HG03565 (cell line): ENCODE measurements around the gene RBM42.
"Not testable (repeated sequence)": the region's sequence is repeated elsewhere in the genome, so short reads cannot be mapped to it uniquely, and the experiment has no call there.

Source experiments
- ATAC-seq: cut with Tn5 transposase; IDR thresholded peaks from one replicate; pipeline ENCODE4 v1.9.1; 2021; ENCODE audit warnings: mild to moderate bottlenecking, moderate library complexity; ENCODE audit not compliant: unreplicated experiment

The RBM42 gene, protein sequence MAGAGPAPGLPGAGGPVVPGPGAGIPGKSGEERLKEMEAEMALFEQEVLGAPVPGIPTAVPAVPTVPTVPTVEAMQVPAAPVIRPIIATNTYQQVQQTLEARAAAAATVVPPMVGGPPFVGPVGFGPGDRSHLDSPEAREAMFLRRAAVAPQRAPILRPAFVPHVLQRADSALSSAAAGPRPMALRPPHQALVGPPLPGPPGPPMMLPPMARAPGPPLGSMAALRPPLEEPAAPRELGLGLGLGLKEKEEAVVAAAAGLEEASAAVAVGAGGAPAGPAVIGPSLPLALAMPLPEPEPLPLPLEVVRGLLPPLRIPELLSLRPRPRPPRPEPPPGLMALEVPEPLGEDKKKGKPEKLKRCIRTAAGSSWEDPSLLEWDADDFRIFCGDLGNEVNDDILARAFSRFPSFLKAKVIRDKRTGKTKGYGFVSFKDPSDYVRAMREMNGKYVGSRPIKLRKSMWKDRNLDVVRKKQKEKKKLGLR

DNA sequence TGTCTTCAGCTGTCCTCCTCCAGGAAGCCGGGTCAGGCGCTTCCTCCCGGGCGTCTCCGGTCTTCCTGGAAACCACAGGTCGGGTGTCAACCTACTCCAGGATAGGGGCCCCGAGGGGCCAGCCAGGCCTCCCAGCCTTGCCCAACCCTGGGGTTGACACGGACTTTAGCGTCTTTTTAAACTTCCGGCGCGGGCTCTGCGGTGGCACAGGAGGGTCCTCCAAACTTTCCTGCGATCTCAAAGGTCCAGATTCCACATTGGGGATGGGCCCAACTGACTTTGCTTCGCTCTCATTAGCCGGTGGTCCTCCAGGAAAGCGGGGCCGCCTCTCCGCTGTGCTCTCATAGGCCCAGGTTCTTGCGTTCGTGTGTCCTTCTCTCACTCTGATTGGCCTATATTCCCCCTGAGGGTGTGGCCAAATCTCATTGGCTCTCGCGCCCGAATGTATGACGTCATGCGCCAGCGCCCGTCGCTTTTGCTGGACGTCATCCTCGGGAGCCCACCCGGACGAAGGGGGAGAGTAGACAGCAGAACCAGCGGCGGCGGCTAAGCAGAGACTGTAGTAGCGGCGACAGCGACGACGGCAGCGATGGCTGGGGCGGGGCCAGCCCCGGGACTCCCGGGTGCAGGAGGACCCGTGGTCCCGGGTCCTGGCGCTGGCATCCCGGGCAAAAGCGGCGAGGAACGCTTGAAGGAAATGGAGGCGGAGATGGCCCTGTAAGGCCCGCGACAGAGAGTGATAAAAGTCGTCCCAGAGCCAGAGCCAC, at the start of gene RBM42:
Gene RBM42 (plus strand): TSS at position 472 of the 767 bp plus-strand sequence. CDS start 118 bp downstream, at position 590.
- ATAC-seq = peak; percentile 91

DNA sequence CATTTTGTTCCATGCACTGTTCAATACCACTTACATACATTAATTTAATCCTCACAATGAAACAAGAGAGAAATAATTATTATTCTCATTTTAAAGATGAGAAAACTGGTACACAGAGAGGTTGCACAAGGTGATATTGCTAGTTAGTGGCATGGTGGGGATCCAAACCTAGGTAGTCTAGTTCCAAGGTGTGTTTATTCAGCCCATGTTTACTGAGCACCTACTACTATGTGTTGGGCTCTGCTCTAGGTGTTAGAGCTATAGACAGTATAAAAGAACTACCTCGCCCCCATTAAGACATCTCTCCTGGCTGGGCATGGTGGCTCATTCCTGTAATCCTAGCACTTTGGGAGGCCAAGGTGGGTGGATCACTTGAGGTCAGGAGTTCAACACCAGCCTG, 46.1 kb upstream of the RBM42 start:
- no peak for ATAC-seq

DNA sequence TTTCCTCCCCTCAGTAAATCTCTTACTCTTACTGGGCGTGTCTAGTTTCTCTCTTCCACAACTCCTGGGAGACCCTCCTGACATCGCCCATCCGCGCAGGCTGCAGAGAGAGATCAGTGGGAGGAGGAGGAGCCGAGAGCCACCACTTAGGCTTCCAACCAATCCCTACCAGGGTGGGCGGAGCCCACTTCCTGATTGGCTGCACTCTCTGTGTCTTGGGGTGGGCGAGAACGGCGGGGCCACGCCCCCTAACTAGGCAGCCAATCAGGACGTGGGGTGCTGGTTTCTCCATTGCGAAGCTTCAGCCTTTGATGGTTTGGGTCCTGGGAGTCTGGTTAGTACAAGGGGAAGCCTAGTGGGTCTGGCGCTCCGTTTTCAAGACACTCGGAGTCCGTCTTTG, 43.0 kb upstream of the RBM42 start, which contains the start of gene PMIS2:
Gene PMIS2 (plus strand): TSS at position 326 of the 400 bp plus-strand sequence. CDS start 87 bp downstream, outside the sequence.
- ATAC-seq = no peak

DNA sequence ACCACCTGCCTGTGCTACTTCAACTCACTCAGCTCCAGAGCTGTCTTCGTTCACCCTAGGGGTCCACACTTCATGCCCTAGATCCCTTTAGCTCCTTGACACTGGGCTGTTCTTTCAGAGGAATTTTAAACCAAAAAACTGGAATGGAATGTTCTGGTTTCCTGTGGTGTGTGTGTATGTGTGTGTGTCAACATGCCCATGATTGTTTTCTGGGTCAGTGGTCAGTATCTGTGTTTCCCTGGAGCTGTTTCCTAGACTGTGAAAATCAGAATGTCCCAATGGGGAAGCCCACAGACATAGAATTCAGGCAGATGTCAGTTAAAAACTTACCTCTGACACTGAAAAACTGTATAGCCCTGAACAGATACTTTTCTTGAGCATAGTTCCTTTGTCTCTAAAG, 41.5 kb upstream of the RBM42 start:
- no peak for ATAC-seq

DNA sequence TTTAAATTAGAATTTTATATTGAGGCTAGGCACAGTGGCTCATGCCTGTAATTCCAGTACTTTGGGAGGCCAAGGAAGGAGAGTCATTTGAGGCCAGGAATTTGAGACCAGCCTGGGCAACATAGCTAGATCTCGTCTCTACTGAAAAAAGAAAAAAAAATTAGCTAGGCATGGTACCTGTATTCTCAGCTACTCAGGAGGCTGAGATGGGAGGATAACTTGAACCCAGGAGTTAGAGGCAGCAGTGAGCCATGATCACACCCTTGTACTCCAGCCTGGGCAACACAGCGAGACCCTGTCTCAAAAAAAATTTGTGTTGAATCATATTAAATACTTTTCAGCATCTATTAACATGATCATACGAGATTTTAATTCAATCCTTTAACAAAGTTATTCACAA, 38.0 kb upstream of the RBM42 start:
- no peak for ATAC-seq

DNA sequence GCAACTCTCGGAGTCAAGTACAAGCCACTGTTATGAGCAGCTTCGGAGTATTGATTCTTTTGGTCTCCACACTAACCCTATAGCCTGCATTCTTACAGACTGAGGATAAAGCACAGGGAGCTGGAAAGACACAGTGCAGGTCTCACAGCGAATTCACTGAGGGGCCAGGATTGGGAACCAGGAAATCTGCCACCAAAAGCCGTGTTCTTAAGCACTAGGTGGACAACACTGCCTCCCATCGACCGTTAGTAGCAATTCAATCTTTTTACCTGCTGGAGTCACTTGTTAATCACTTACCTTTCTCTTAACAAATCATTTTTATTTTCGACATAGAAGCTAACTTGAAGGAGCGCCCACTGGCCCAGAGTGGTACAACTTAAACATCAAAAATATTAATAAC, 36.6 kb upstream of the RBM42 start:
- no peak for ATAC-seq

DNA sequence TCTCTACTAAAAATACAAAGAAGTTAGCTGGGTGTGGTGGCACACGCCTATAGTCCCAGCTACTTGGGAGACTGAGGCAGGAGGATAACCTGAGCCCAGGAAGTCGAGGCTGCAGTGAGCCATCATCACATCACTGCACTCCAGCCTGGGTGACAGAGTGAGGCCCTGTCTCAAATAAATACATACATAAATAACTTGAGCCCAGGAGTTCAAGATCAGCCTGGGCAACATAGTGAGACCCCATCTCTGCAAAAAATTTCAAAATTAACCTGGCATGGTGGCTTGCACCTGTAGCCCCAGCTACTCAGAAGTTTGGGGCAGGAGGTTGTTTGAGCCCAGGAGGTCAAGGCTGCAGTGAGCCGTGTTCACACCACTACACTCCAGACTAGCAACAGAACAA, 33.8 kb upstream of the RBM42 start:
- ATAC-seq = not testable (repeated sequence)

DNA sequence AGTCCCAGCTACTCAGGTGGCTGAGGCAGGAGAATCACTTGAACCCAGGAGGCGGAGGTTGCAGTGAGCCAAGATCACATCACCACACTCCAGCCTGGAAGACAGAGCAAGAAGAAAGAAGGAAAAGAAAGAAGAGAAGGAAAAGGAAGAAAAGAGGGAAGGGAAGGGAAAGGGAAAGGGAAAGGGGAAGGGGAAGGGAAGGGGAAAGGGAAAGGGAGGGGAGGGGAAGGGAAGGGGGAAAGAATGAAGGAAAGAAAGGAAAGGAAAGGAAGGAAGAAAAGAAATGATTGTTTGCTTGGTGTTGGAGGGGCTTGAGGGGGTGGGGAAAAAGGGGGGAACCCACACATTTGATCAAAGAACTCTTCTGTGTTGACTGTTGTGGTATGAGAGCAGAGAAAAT, 32.9 kb upstream of the RBM42 start:
- ATAC-seq = no peak

DNA sequence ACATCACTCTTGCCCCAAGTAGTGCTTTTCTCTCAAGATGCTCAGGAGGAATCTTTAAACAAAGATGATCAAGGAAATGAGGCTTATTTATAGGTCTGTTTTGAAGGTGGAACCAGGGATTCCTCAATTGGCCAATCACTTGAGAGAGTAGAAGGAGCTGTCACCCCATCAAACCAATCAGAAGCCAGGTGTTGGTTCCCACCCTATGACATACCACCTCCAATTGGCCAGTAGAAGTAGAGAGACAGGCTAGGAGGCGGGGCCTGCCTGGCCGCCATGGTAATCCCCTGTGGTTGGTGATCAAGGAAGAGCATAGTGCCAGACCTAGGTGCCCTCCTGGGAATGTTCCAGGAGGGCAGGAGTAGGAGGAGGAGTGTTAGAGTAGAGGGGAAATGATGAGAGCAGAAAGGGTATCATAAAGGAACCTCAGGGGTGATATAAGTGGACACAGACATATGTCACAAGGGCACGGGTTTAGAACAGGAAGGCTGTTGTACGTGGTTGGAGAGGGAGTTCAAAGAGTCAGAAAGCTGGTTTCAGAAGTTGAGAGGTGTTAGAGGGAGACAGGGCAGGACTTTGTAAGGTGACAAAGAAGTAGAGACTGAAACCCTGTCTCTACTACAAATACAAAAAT, 32.4 kb upstream of the RBM42 start:
- ATAC-seq = no peak

DNA sequence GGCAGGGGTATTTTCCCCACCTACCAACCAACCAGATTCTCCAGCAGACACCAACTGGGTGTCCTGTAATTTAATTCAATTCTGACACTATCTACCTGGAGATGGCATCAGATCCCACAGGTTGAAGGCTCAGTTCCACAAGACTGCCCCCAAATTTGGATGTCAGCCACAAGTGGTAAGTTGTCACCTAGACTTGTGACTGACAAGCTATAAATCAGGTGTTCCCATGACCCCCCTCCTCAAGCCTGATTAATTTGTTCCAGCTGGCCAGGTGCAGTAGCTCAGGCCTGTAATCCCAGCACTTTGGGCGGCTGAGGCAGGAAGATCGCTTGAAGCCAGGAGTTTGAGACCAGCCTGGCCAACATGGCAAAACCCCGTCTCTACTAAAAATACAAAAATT, 26.9 kb upstream of the RBM42 start:
- ATAC-seq = no peak

DNA sequence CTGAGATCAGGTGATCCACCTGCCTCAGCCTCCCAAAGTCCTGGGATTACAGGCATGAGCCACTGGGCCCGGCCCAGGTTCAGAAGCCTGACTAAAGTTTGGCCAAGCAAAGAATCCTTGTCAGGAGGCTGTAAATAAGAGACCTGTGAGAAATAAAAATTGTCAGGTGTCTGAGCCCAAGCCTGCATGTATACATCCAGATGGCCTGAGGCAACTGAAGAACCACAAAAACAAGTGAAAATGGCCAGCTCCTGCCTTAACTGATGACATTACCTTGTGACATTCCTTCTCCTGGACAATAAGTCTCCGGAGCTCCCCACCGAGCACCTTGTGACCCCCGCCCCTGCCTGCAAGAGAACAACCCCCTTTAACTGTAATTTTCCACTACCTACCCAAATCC, 24.4 kb upstream of the RBM42 start:
- ATAC-seq = not testable (repeated sequence)

DNA sequence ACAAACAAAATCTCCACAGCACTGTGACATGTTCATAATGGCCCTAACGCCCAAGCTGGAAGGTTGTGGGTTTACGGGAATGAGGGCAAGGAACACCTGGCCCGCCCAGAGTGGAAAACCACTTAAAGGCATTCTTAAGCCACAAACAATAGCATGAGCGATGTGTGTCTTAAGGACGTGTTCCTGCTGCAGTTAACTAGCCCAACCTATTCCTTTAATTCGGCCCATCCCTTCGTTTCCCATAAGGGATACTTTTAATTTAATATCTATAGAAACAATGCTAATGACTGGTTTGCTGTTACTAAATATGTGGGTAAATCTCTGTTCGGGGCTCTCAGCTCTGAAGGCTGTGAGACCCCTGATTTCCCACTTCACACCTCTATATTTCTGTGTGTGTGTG, 21.7 kb upstream of the RBM42 start:
- ATAC-seq = not testable (repeated sequence)

DNA sequence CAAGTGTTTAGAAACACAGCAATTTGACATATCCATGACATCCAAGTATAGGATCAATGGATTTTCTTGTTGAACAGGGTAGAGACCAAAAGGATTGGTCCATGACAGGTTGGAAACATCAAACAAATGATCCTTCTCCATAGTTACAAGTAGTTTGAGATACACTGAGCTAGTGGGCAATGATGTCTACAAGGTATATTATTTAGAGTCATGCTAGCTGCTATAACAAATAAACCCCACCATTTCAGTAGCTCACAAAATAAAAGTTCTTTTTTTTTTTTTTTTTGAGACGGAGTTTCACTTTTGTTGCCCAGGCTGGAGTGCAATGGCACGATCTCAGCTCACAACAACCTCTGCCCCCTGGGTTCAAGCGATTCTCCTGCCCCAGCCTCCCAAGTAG, 21.2 kb upstream of the RBM42 start:
- no peak for ATAC-seq

DNA sequence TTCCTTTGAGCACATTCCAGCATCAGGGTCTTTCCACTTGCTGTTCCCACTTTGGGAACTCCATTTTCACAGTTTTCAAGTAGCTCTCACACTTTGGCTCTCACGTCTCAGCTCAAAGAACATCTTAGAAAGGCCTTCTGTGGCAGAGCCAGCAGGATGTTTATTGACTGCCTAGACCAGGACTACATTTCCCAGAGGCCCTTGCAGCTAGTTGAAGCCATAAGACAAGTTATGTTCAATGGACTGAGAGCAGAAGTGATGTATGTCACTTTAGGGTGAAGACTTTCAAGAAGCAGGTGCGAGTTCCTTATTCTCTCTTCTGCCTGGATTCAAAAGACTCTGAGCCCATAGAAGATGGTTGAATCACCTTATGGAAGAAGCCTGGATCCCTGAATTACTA, 20.6 kb upstream of the RBM42 start:
- ATAC-seq = no peak

DNA sequence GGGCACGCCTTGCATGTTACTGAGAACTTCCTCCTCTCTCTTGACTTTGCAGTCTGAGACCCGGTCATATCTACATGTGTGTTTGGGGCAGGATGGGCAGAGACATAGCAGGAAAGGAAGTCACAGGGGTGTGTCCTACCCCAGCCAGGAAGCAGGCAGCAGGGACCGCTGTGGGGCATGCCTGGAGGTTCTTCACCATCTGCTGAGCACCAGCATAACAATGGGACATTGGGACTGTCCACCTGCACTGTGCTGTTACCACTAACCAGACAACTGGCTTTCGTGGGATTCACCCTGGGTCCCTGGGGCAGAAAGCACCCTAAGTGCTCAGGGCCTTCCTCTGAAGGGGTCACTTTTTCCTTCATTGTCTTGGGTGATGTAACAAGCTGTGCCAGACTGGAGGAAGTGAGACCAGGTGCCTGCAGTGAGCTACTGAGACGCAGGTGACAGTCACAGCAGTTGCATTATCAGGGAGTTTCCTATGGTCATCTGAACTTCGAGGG, 18.9 kb upstream of the RBM42 start:
- no peak for ATAC-seq

DNA sequence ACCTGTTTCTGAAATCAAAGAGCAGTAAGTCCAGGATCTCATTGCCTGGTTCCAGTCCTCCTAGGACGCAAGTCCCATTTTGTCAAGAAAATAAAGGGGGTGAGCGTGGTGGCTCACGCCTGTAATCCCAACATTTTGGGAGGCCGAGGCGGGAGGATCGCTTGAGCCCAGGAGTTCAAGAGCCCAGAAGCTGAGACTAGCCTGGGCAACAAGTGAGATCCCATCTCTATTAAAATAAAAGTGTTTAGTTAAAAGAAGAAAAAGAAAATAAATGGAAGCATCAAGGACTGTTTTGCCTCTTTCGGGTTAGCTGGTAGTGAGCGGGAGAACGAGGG, 16.6 kb upstream of the RBM42 start:
- ATAC-seq = no peak

DNA sequence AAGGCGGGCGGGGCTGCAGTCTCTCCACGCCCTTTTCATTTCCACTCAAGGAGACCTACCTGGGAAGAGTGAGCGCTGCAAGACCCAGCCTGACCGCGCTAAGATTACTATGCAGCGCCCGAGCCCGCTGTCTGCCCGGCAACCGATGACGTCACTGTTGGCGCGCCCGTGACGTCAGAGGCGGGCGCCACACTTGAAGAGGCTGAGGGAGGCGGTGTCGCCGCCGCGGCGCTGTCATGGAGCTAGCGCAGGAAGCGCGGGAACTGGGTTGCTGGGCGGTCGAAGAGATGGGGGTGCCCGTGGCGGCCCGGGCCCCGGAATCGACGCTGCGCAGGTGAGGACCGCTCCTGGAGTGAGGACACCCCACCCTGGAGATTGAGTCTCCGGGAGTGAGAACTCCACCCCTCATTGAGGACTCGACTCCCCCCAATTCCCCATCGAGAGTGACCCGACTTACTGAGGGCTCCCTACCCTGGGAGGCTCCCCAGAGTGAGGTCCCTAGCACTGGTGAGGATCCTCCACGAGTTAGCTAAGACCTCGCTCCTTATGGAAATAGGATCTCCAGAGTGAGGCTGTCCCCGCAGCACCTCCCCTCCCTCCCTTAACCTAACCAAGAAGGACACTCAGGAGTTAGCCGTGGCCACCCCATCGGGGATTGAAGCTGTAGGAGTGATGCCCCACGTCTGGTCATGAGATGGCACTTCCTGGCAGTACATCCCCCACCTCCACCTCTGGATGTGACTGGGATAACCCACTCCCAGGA, 16.1 kb upstream of the RBM42 start, which contains the start of gene HAUS5:
Gene HAUS5 (plus strand): TSS at position 177 of the 763 bp plus-strand sequence. CDS start 60 bp downstream, at position 237.
- peak; percentile 89 for ATAC-seq

DNA sequence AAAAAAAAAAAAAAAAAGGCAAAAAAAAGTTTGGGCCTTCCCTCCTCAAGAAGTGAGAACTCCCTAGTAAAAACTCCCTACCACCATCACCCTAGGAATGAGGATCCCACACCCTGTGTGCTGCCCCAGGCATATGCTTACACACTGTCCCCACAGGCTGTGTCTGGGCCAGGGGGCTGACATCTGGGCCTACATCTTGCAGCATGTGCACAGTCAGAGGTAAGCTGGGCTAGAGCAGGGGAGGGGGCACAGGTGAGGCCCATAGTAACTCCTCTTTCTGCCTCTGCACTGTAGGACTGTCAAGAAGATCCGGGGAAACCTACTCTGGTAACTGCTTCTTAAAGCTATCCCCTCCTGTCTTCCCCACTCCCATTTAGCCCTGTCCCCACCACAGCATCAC, 15.3 kb upstream of the RBM42 start:
- ATAC-seq = no peak

DNA sequence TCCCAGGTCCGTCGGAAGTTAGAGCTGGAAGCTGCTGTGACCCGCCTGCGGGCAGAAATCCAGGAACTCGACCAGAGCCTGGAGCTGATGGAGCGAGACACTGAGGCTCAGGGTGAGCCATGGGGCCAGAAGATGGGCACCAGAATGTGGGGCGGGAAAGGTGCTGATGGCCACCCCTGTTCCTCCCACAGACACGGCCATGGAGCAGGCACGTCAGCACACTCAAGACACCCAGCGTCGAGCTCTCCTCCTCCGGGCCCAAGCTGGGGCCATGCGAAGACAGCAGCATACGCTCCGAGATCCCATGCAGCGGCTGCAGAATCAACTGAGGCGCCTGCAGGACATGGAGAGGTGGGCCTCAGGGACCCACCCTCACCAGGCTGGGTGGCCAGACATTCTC, 13.8 kb upstream of the RBM42 start:
- ATAC-seq = no peak

DNA sequence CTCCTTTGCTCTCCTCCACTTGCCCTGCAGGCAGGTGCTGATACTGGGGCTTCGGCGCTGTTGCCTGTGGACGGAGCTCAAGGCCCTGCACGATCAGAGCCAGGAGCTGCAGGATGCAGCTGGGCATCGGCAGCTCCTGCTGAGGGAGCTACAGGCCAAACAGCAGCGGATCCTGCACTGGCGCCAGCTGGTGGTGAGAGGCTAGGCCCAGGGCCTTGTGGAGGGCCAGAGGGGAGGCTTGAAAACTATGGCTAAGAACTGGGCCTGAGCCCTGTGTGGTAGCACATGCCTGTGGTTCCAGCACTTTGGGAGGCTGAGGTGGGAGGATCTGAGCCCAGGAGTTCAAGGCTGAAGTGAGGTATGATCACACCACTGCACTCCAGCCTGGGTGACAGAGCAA, 10.0 kb upstream of the RBM42 start:
- no peak for ATAC-seq
